A673 (cell line): ENCODE results near the gene FOXF2.

Source experiments
- EZH2 ChIP-seq: fragments of 200-600 bp; sonication (generic); IDR thresholded peaks from 2 replicates; pipeline ENCODE4 v1.6.1; 2017; ENCODE audit warnings: borderline replicate concordance, low read depth, mild to moderate bottlenecking, mixed read lengths, antibody characterized with exemption, low read length; ENCODE audit not compliant: poor library complexity, severe bottlenecking
- TF ChIP-seq, protein P1 (sequence below): fragments of 300-800, 200-600 bp; sonication (generic); conservative IDR thresholded peaks from 2 replicates; pipeline ENCODE4 v1.5.1; 2017; ENCODE audit warnings: low read depth, mild to moderate bottlenecking, antibody characterized with exemption, low read length, moderate library complexity, mixed read lengths

DNA sequence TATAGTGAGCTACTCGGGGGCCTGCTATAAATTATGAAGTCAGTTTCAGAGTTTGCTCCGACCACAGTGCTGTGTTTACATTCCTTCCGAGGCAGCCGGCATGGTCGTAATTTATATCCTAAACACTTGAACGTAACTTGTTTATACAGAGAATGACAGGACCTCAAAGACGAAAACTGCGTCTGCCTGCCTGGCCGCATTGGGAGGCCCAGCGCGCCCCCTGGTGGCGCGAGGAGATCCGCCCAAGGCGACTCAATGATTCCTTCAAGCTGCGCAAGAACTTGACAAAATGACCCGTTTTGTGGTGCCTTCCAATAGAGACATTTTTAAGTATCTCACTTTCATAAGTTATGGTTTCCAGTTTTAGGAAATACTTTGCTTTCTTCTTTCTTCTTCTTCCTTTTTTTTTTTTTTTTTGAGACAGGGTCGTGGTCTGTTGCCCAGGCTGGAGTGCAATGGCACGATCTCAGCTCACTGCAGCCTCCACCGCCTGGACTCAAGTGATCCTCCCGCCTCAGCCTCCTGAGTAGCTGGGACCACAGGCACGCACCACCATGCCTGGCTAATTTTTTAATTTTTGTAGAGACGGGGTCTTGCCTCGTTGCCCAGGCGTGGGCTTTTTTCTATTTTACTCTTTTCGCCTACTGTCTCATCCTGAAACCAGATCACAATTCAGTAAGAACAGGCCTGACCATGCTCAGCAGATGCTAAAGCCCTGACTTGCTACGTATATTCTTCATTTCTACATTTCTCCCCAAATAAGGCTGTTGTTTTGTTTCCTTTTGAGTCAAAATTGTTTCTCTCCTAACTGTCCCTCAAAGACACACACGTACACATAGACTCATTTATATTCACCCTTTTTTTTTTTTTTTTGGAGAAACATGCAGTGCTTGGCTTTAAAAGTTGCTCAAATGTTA lies 7.8 kb downstream of the FOXF2 start:
- TF ChIP-seq, protein P1, sequence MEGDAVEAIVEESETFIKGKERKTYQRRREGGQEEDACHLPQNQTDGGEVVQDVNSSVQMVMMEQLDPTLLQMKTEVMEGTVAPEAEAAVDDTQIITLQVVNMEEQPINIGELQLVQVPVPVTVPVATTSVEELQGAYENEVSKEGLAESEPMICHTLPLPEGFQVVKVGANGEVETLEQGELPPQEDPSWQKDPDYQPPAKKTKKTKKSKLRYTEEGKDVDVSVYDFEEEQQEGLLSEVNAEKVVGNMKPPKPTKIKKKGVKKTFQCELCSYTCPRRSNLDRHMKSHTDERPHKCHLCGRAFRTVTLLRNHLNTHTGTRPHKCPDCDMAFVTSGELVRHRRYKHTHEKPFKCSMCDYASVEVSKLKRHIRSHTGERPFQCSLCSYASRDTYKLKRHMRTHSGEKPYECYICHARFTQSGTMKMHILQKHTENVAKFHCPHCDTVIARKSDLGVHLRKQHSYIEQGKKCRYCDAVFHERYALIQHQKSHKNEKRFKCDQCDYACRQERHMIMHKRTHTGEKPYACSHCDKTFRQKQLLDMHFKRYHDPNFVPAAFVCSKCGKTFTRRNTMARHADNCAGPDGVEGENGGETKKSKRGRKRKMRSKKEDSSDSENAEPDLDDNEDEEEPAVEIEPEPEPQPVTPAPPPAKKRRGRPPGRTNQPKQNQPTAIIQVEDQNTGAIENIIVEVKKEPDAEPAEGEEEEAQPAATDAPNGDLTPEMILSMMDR = peak; percentile 97
- TF ChIP-seq EZH2 = no peak
